Gastroesophageal sphincter (tissue), 4 donors: ENCODE measurements around the gene CLEC7A. TPM values are rescaled to one million over a fixed set of nuclear protein-coding genes. Genes with fewer than 3 reads are reported as not detected.

Experiments
- ATAC-seq: fragments of 150-250 bp; one replicate; pipeline ENCODE4 v1.9.1; 2016; ENCODE audit warnings: mild to moderate bottlenecking, moderate library complexity
- H3K27ac ChIP-seq, 4 donors: fragments of 200-600 bp; sonication (generic) in 3 of 4; 1 replicate in 3 of 4; 2 replicates in 1 of 4; pipeline ENCODE4 v1.5.1; 2016 to 2019
- H3K27me3 ChIP-seq: fragments of 200-600 bp; sonication (generic); one replicate; pipeline ENCODE4 v1.5.1; 2019
- H3K36me3 ChIP-seq, 2 donors: fragments of 200-600 bp; sonication (generic); one replicate each; pipeline ENCODE4 v1.5.1; 2019; ENCODE audit warnings: control low read depth in 1 of 2
- H3K4me1 ChIP-seq, 3 donors: fragments of 200-600 bp; sonication (generic); 1 replicate in 2 of 3; 2 replicates in 1 of 3; pipeline ENCODE4 v1.5.1; 2016 to 2019; ENCODE audit warnings: control low read depth in 2 of 3
- H3K4me3 ChIP-seq, 2 donors: fragments of 200-600 bp; sonication (generic); one replicate each; pipeline ENCODE4 v1.5.1; 2019; ENCODE audit warnings: mild to moderate bottlenecking in 1 of 2, moderate library complexity in 1 of 2
- H3K9me3 ChIP-seq, 3 donors: fragments of 200-600 bp; sonication (generic); one replicate each; pipeline ENCODE4 v1.5.1; 2017 to 2019; ENCODE audit warnings: control low read depth in 2 of 3
- EP300 ChIP-seq: sonication (generic); formaldehyde crosslinking; IDR thresholded peaks from one replicate; pipeline ENCODE4 v1.6.1; 2017; ENCODE audit warnings: antibody characterized with exemption, mild to moderate bottlenecking
- POLR2A ChIP-seq, 2 donors: fragments of 450-650 bp; IDR thresholded peaks; one replicate each; pipeline ENCODE4 v1.6.1; 2017; ENCODE audit warnings: antibody characterized with exemption in 2 of 2, mild to moderate bottlenecking in 2 of 2, moderate library complexity in 1 of 2
- POLR2AphosphoS5 ChIP-seq: sonication (generic); formaldehyde crosslinking; IDR thresholded peaks from one replicate; pipeline ENCODE4 v1.6.1; 2017; ENCODE audit warnings: antibody characterized with exemption
- WGBS, 2 donors: methylation state at CpG; one replicate each; pipeline ENCODE4 v1.1.5; 2018; ENCODE audit warnings: low coverage in 1 of 2; 5-methylcytosine and 5-hydroxymethylcytosine counted together
- total RNA-seq, 4 donors: library from RNA; depleted of rRNA; stranded (reverse); fragments of >200 nt; gene quantifications; one replicate each; pipeline ENCODE4 v1.1.0, GENCODE V29; 2016
- TF ChIP-seq, protein P1 (sequence below), 4 experiments: fragments of 200-600 bp in 2 of 4; fragments of 450-650 bp in 2 of 4; sonication (generic) in 1 of 4; IDR thresholded peaks; one replicate each; pipeline ENCODE4 v1.5.1; 2017 to 2019; ENCODE audit warnings: antibody characterized with exemption in 4 of 4, mild to moderate bottlenecking in 2 of 4, moderate library complexity in 2 of 4

Gene CLEC7A
- total RNA-seq = 1 to 10 TPM; 1.9 to 9.0 (median 5.1) TPM

GRCh38 chr12:10130042-10130441, at the start of gene CLEC7A:
TSS of gene CLEC7A (minus strand) at chr12:10130199. CDS start at chr12:10130082, 117 bp downstream.
- ATAC-seq = no peak
- 62 to 92% methylated on average over 1 of the region's 1 CpG for WGBS, 2 donors

GRCh38 chr12:10179776-10180181, 49.8 kb upstream of the CLEC7A start:
- ATAC-seq = no peak
- whole genome bisulfite sequencing, 2 donors = 72 to 84% methylated on average over 5 of the region's 5 CpGs
- Histone ChIP-seq H3K4me1 (peaks cover 0 to 9% (median 3%) of the 10 kb centered on the region in 3 donors), H3K27me3 (no peaks in the 10 kb centered on the region), H3K36me3 (no peaks in the 10 kb centered on the region), H3K9me3 (no peaks in the 10 kb centered on the region), H3K27ac (no peak overlapping the region), H3K4me3 (no peak overlapping the region)
- no peak for TF ChIP-seq POLR2A (IDR thresholded peaks at IDR 0.05)
- TF ChIP-seq, protein P1, sequence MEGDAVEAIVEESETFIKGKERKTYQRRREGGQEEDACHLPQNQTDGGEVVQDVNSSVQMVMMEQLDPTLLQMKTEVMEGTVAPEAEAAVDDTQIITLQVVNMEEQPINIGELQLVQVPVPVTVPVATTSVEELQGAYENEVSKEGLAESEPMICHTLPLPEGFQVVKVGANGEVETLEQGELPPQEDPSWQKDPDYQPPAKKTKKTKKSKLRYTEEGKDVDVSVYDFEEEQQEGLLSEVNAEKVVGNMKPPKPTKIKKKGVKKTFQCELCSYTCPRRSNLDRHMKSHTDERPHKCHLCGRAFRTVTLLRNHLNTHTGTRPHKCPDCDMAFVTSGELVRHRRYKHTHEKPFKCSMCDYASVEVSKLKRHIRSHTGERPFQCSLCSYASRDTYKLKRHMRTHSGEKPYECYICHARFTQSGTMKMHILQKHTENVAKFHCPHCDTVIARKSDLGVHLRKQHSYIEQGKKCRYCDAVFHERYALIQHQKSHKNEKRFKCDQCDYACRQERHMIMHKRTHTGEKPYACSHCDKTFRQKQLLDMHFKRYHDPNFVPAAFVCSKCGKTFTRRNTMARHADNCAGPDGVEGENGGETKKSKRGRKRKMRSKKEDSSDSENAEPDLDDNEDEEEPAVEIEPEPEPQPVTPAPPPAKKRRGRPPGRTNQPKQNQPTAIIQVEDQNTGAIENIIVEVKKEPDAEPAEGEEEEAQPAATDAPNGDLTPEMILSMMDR (IDR thresholded peaks at IDR 0.05) = no peak
- TF ChIP-seq POLR2AphosphoS5 = no peak
- no peak for TF ChIP-seq EP300

More at GRCh38 chr12:10130042-10130441, at the start of gene CLEC7A:
- no peaks in the 10 kb centered on the region for H3K36me3 ChIP-seq
- H3K27ac ChIP-seq = peak within 1 kb of the TSS in 1 of 4 donors; percentile 3
- H3K4me3 ChIP-seq = peak within 1 kb of the TSS in 1 of 2 donors; percentile 2
- no peaks in the 10 kb centered on the region for H3K27me3 ChIP-seq
- no peaks in the 10 kb centered on the region for H3K4me1 ChIP-seq
- no peak for TF ChIP-seq POLR2A (IDR thresholded peaks at IDR 0.05)
- TF ChIP-seq EP300 = no peak
- TF ChIP-seq, protein P1 (IDR thresholded peaks at IDR 0.05) = no peak
- TF ChIP-seq POLR2AphosphoS5 = no peak
- no peaks in the 10 kb centered on the region for H3K9me3 ChIP-seq

GRCh38 chr12:10178821-10179220, 48.8 kb upstream of the CLEC7A start, which contains the start of gene TMEM52B:
TSS of gene TMEM52B (plus strand) at chr12:10179032. CDS start at chr12:10179575, 543 bp downstream.
- no peaks in the 10 kb centered on the region for H3K36me3 ChIP-seq
- WGBS, 2 donors = 71 to 83% methylated on average over 4 of the region's 4 CpGs
- ATAC-seq = no peak
- no peaks in the 10 kb centered on the region for H3K27me3 ChIP-seq
- no peaks in the 10 kb centered on the region for H3K9me3 ChIP-seq
- H3K4me3 ChIP-seq = no peak within 1 kb of the TSS
- no peak within 1 kb of the TSS for H3K27ac ChIP-seq
- no peak for TF ChIP-seq EP300
- no peak for TF ChIP-seq POLR2A (IDR thresholded peaks at IDR 0.05)
- TF ChIP-seq POLR2AphosphoS5 = no peak
- TF ChIP-seq, protein P1 (IDR thresholded peaks at IDR 0.05) = no peak
- no peaks in the 10 kb centered on the region for H3K4me1 ChIP-seq

DNA sequence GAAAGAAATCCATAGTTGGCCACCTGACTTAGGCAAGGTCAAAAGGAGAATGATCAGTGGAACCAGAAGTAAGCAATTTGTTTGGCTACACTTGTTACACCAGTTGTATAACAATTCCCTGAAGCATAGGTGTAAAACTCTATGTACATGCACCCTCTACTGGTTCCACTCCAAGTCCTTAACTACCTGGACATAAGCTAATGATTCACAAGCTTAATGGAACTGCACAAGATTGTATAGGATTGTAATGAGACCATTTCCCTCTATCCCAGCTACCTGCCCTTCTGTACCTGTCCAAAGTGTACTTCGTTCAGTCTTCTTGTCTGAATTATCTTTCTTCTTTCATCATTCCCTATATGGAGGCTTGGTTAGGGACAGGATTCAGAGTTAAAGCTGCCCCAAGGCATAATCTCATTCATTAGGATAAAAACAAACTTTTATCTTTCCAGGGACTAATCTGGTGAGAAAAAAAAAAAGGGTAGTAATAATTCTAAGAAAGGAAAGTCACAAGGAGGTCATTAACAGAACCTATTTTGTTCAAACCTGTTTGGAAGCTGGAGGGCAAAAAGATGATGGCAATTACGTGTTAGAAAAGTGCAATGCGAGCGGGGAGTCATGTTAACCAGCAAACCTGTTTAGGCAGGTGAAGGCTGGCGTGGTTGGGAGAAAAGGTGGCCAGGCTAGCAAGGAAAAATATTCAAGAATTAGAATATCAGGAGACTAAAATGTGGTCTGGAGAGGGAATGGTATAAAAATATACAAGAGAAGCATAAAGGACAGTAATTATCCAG, 46.0 kb upstream of the CLEC7A start:
- H3K4me1 ChIP-seq = no peaks in the 10 kb centered on the region
- no peak for ATAC-seq
- H3K27ac ChIP-seq = no peak overlapping the region
- H3K36me3 ChIP-seq = no peaks in the 10 kb centered on the region
- WGBS, 2 donors = 82 to 92% methylated on average over 4 to 5 of the region's 5 CpGs
- no peak overlapping the region for H3K4me3 ChIP-seq
- no peaks in the 10 kb centered on the region for H3K9me3 ChIP-seq
- TF ChIP-seq POLR2AphosphoS5 = no peak
- TF ChIP-seq, protein P1 (IDR thresholded peaks at IDR 0.05) = no peak
- no peak for TF ChIP-seq EP300
- no peak for TF ChIP-seq POLR2A (IDR thresholded peaks at IDR 0.05)
- no peaks in the 10 kb centered on the region for H3K27me3 ChIP-seq
